IPS-18c (cell line): ENCODE results near the gene VWA5B2.

ENCODE experiments used
- H3K4me3 ChIP-seq: 2 replicates; pipeline ENCODE4 v1.7.0; 2013; ENCODE audit warnings: low read depth, mild to moderate bottlenecking, low read length, moderate library complexity; ENCODE audit not compliant: insufficient read depth
- H3K9me3 ChIP-seq: one replicate; pipeline ENCODE4 v1.6.1; 2013; ENCODE audit warnings: mild to moderate bottlenecking, low read length, moderate library complexity; ENCODE audit not compliant: control insufficient read depth, insufficient read depth

Gene VWA5B2

DNA sequence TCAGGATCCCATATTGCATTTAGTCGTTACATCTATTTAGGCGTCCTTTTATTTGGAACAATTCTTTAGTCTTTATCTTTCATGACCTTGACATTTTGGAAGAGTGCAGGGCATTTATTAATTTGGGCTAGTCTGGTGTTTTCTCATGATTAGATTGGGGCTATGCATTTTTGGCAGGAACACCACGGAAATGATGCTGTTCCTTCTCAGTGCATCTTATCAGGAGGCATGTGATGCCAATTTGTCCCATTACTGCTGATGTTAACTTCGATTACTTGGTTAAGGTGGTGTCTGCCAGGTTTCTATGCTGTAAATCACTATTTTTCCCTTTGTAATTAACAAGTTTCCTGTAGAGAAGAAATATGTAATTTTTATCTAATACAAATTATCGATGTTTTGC is 18.1 kb upstream of the VWA5B2 start:
- H3K4me3 ChIP-seq, result no peak overlapping the region
- no peaks in the 10 kb centered on the region for H3K9me3 ChIP-seq

DNA sequence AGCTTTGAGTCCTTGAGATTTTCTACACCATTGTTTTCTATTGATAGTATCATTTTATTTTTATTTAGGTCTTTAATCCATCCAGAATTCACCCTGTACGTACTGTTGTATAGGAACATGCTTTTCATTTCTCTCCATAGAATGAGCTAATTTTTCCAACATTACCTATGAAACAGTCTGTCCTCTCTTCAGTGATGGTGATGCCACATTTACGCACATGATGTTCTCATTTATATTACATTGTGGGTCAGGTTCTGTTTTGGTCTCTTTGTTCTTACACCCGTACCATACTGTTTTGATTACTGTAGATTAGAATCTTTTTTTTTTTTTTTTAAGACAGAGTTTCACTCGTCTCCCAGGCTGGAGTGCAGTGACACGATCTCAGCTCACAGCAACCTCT is 17.7 kb upstream of the VWA5B2 start:
- H3K4me3 ChIP-seq, result no peak overlapping the region
- no peaks in the 10 kb centered on the region for H3K9me3 ChIP-seq

- Histone ChIP-seq H3K9me3 (no peaks in the 10 kb centered on the region), H3K4me3 (no peak overlapping the region)
These were observed 10.6 kb upstream of the VWA5B2 start for GRCh38 chr3:184218814-184219213.

DNA sequence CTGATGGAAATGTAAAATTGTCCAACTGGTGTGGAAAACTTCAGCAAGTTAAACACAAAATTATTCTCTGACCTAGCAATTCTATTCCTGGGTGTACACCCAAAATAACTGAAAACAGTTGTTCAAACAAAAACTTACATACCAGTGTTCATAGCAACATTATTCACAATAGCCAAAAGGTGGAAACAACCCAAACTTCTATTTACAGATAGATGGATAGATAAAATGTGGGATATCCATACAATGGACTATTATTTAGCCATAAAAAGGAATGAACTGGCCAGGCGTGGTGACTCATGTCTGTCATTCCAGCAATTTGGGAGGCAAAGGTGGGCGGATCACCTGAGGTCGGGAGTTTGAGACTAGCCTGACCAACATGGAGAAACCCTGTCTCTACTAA is 6.9 kb upstream of the VWA5B2 start:
- H3K9me3 ChIP-seq, result no peaks in the 10 kb centered on the region
- no peak overlapping the region for H3K4me3 ChIP-seq

GRCh38 chr3:184223946-184224345 is 5.4 kb upstream of the VWA5B2 start:
- H3K4me3 ChIP-seq, result no peak overlapping the region
- H3K9me3 ChIP-seq, result no peaks in the 10 kb centered on the region

DNA sequence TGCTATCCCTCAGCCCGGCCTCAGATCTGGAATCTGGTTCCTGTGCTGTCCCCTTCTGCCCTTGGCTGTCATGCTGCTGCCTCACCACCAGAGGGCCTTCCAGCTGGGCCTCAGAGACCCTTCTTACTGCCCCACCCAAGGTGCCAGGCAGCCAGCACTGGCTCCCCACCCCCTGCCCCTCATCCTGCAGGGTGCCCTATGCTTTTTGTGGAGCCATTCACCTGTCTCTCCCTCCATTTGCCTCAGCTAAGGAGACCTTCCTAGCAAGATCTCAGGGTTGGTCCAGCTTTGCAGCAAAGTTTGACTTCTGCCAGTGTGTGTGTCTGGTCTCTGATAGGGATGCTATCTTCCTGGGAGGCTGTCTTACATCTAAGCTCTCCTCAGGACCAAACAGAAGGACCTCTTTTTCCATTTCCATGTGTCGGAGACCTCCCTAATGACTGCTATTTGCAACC is 1.9 kb upstream of the VWA5B2 start:
- Histone ChIP-seq H3K9me3 (peaks cover 2% of the 10 kb centered on the region), H3K4me3 (no peak overlapping the region)

GRCh38 chr3:184228376-184229137 is 828 bp upstream of the VWA5B2 start:
- peak overlapping the region; percentile 60; the same call in 1 of the 2 replicates for H3K4me3 ChIP-seq
- H3K9me3 ChIP-seq, result peaks cover 2% of the 10 kb centered on the region

DNA sequence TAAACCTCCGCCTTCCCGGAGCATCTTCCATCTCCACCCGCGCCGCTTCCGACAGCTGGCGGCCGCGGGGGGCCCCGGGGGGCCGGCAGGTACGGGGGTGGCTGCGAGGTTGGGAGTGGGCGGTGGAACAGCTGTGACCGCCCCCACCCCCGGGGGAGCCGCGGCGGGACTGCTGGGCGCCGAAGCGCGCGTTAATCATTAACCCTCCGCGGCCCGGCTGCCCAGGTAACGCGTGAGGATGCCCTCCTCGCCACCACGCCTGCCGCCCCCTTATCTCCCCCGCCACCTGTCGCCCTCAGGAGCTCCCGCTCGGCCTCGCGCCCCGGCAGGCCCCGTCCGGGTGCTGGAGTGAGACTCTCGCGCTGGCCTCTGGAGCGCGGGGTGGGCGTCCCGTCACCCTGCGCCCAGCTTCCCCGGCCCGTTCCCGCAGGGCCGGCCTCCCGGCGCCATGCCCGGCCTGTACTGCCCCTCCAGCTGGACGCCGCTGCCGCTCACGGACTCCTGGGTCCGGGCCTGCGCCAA is 757 bp downstream of the VWA5B2 start:
- H3K9me3 ChIP-seq, result peaks cover 5% of the 10 kb centered on the region
- H3K4me3 ChIP-seq, result peak overlapping the region; percentile 60; the same call in 1 of the 2 replicates

DNA sequence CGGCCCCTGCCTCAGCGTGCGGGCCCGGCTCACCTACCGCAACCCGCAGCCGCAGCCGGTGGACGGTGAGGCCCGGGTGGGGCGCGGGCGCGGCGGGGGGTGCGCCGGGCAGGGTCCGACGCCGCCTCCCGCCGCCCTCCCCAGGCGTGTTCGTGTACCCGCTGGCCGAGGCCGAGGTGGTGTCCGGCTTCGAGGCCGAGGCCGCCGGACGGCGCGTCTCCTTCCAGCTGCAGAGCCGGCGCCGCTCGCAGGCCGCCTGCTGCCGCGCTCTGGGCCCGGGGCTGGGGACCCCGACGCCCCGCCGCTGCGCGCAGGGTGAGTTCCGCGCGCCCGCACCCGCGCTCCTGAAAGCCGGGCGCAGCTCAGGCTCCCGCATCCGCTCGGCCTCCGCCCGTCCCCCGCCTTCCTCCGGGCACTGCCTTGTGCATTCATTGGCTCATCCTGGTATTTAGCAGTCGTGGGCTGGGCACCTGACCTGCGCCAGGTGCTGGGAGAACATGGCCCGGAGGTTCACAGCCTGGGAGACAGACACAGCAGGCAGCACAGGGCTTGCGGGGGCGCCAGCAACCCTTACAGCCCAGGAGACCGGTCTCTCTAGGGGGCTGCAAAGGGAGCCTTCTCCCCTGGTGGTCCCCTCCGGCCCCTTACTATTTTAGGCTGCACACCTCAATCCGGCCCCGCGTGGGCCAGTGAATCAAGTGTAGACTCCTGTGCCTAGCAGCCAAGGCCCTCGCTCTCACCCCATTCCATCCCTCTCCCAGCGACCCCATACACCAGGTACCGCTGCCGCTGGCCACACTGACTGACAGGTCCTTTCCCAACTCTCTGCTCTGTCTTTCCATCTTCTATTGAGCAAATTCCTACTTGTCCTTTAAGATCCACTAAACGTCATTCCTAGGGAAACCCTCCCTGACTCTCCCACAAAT is 1.5 kb downstream of the VWA5B2 start:
- H3K9me3 ChIP-seq, result peaks cover 5% of the 10 kb centered on the region
- peak overlapping the region; percentile 60; the same call in 1 of the 2 replicates for H3K4me3 ChIP-seq

DNA sequence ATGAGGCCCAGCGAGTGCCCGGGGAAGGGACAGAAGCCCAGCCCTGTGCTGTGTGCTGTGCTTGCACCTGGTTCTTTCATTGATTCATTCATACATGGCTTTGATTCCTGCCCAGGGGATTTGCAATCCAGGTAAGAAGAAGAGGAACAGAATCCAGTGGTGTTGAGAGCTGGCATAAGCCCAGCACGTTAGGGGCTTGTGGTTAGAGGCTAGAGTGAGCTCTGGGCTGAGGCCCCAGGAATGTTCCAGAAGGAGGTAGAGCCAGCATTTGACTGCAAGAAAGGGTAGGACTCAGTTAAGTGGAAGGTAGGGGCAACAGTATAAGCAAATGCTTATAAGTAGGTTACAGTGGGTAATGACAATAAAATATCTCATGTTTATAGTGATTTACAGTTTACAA is 2.3 kb downstream of the VWA5B2 start:
- Histone ChIP-seq H3K4me3 (no peak overlapping the region), H3K9me3 (peaks cover 5% of the 10 kb centered on the region)

- Histone ChIP-seq H3K4me3 (no peak overlapping the region), H3K9me3 (peaks cover 9% of the 10 kb centered on the region)
These were observed 3.9 kb downstream of the VWA5B2 start for GRCh38 chr3:184233127-184233843.

DNA sequence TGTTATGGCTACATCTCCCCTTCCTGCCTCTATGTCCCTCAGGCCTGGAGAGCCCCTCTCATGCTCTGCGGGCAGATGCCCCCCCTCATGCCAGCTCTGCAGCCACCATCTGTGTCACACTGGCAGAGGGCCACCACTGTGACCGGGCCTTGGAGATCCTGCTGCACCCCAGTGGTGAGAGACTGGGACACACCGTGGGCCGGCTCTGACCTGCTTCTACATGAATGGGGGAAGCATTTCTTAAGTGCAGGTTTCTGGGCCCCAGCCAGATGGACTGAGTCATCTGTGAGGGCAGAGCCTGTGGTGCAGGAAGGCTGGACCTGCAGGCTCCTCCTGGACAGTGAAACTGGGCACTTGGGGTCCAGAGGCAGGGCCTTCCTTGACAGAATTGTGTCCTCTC is 4.8 kb downstream of the VWA5B2 start:
- no peak overlapping the region for H3K4me3 ChIP-seq
- H3K9me3 ChIP-seq, result peaks cover 9% of the 10 kb centered on the region

GRCh38 chr3:184234671-184235380 is 5.4 kb downstream of the VWA5B2 start:
- H3K9me3 ChIP-seq, result peaks cover 9% of the 10 kb centered on the region
- no peak overlapping the region for H3K4me3 ChIP-seq

DNA sequence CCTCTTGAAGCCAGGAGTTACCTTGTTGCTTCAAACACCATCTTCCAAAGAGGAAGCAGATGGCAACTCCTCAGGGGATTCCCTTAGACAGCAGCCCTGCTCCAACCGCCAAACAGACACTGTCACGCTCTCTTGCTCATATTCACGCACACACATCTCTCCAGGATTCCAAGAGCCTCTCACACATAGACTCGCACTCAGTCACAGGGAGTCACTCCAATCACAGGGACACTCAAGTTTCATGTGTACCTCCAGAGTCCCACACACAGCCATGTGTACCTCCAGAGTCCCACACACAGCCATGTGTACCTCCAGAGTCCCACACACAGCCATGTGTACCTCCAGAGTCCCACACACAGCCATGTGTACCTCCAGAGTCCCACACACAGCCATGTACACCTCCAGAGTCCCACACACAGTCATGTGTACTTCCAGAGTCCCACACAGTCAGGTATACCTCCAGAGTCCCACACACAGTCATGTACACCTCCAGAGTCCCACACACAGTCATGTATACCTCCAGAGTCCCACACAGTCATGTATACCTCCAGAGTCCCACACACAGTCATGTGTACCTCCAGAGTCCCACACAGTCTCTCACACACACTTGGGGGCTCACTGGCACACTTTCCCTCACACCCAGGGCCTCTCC is 6.1 kb downstream of the VWA5B2 start:
- H3K9me3 ChIP-seq, result peaks cover 9% of the 10 kb centered on the region
- no peak overlapping the region for H3K4me3 ChIP-seq

- H3K4me3 ChIP-seq, result no peak overlapping the region
- H3K9me3 ChIP-seq, result peaks cover 9% of the 10 kb centered on the region
These were observed 6.6 kb downstream of the VWA5B2 start for GRCh38 chr3:184236033-184236410.

GRCh38 chr3:184236636-184237035 is 7.3 kb downstream of the VWA5B2 start:
- H3K9me3 ChIP-seq, result peaks cover 8% of the 10 kb centered on the region
- no peak overlapping the region for H3K4me3 ChIP-seq
